CD14-positive monocyte (primary cell): ENCODE results near the gene PLCE1. TPM values are rescaled to one million over a fixed set of nuclear protein-coding genes. Genes with fewer than 3 reads are reported as not detected.

Experiments used
- DNase-seq, 3 donors: peaks; one replicate each; pipeline ENCODE4 v3.0.0-alpha.2; 2011 to 2022
- H2AFZ ChIP-seq: 2 replicates; pipeline ENCODE4 v1.6.0; 2012; ENCODE audit warnings: mild to moderate bottlenecking, low read depth, low read length, inconsistent platforms; ENCODE audit not compliant: insufficient read depth, poor library complexity, severe bottlenecking
- H3K27ac ChIP-seq, 2 donors: 1 replicate in 1 of 2; 2 replicates in 1 of 2; pipeline ENCODE4 v1.5.1; 2012 to 2013; ENCODE audit warnings: low read length in 2 of 2, control low read depth in 1 of 2, inconsistent platforms in 1 of 2, low read depth in 1 of 2, mild to moderate bottlenecking in 1 of 2
- H3K27me3 ChIP-seq, 2 donors: one replicate each; pipeline versions ENCODE4 v1.6.0 to v1.6.1; 2011 to 2013; ENCODE audit warnings: low read length in 2 of 2; ENCODE audit not compliant: control insufficient read depth in 2 of 2, insufficient read depth in 2 of 2
- H3K36me3 ChIP-seq, 2 donors: replicated peaks in 1 of 2; 1 replicate in 1 of 2; 2 replicates in 1 of 2; pipeline versions ENCODE4 v1.5.1 to v1.6.1; 2012 to 2013; ENCODE audit warnings: low read length in 2 of 2, control low read depth in 1 of 2, inconsistent platforms in 1 of 2, mild to moderate bottlenecking in 1 of 2; ENCODE audit not compliant: insufficient read depth in 2 of 2, control insufficient read depth in 1 of 2
- H3K4me1 ChIP-seq, 2 donors: 1 replicate in 1 of 2; 2 replicates in 1 of 2; pipeline versions ENCODE4 v1.5.1 to v1.6.1; 2012 to 2013; ENCODE audit warnings: low read length in 2 of 2, control low read depth in 1 of 2, inconsistent platforms in 1 of 2, mild to moderate bottlenecking in 1 of 2, moderate library complexity in 1 of 2; ENCODE audit not compliant: insufficient read depth in 2 of 2, control insufficient read depth in 1 of 2
- H3K4me2 ChIP-seq: replicated peaks from 2 replicates; pipeline ENCODE3; 2012; ENCODE audit warnings: low read length, moderate library complexity, mild to moderate bottlenecking; ENCODE audit not compliant: poor library complexity, severe bottlenecking; ENCODE audit errors: extremely low read depth
- H3K4me3 ChIP-seq, 3 experiments: fragments of 200-600 bp in 1 of 3; sonication (generic) in 1 of 3; replicated peaks in 1 of 3; 1 replicate in 2 of 3; 2 replicates in 1 of 3; pipeline ENCODE4 v1.5.1; 2011 to 2013; ENCODE audit warnings: low read length in 3 of 3, mild to moderate bottlenecking in 3 of 3, control low read depth in 2 of 3, low read depth in 2 of 3, inconsistent platforms in 1 of 3, moderate library complexity in 1 of 3
- H3K79me2 ChIP-seq: 2 replicates; pipeline ENCODE4 v1.6.0; 2012; ENCODE audit warnings: mild to moderate bottlenecking, control low read depth, inconsistent platforms, low read length, moderate library complexity; ENCODE audit not compliant: insufficient read depth
- H3K9ac ChIP-seq: 2 replicates; pipeline ENCODE4 v1.6.0; 2017; ENCODE audit warnings: low read length, mild to moderate bottlenecking; ENCODE audit not compliant: insufficient read depth, poor library complexity, severe bottlenecking
- H3K9me3 ChIP-seq, 2 donors: replicated peaks in 1 of 2; 1 replicate in 1 of 2; 2 replicates in 1 of 2; pipeline versions ENCODE4 v1.5.1 to v1.6.1; 2012 to 2013; ENCODE audit warnings: low read length in 2 of 2, control low read depth in 1 of 2; ENCODE audit not compliant: control insufficient read depth in 1 of 2, insufficient read depth in 1 of 2
- H4K20me1 ChIP-seq: 2 replicates; pipeline ENCODE4 v1.6.0; 2012; ENCODE audit warnings: mild to moderate bottlenecking, low read length, control low read depth, moderate library complexity; ENCODE audit not compliant: insufficient read depth
- H3K27ac Mint-ChIP-seq, 7 donors: one replicate each; pipeline ENCODE4 v1.8.0; 2020; ENCODE audit warnings: mild to moderate bottlenecking in 7 of 7, mixed read lengths in 7 of 7, moderate library complexity in 6 of 7, inconsistent platforms in 2 of 7
- H3K27me3 Mint-ChIP-seq, 3 donors: one replicate each; pipeline ENCODE4 v1.8.0; 2021 to 2022; ENCODE audit warnings: low read depth in 3 of 3, mild to moderate bottlenecking in 3 of 3, mixed read lengths in 3 of 3, moderate library complexity in 3 of 3, inconsistent platforms in 1 of 3
- H3K36me3 Mint-ChIP-seq, 2 donors: one replicate each; pipeline ENCODE4 v1.8.0; 2020; ENCODE audit warnings: mixed read lengths in 2 of 2, inconsistent platforms in 1 of 2, mild to moderate bottlenecking in 1 of 2
- H3K4me1 Mint-ChIP-seq: one replicate; pipeline ENCODE4 v1.8.0; 2020; ENCODE audit warnings: mild to moderate bottlenecking, mixed read lengths
- H3K4me3 Mint-ChIP-seq, 2 donors: one replicate each; pipeline ENCODE4 v1.8.0; 2020; ENCODE audit warnings: mild to moderate bottlenecking in 2 of 2, mixed read lengths in 2 of 2, moderate library complexity in 1 of 2
- H3K9me3 Mint-ChIP-seq, 7 donors: one replicate each; pipeline ENCODE4 v1.8.0; 2020 to 2022; ENCODE audit warnings: mixed read lengths in 7 of 7, mild to moderate bottlenecking in 6 of 7, moderate library complexity in 6 of 7, inconsistent platforms in 2 of 7
- WGBS: methylation state at CpG from one replicate; pipeline ENCODE4 v1.1.5; 2013; ENCODE audit warnings: missing lambda C conversion rate; ENCODE audit not compliant: insufficient coverage; 5-methylcytosine and 5-hydroxymethylcytosine counted together
- intact Hi-C, 2 donors: fragments of 100-400 bp; cut with micrococcal nuclease; formaldehyde crosslinking; loops; one replicate each; pipeline versions ENCODE4 v1.15.0 to v1.15.1; 2023
- polyA plus RNA-seq, 3 donors: library from polyadenylated mRNA; depleted of rRNA in 1 of 3; unstranded in 2 of 3; stranded (reverse) in 1 of 3; fragments of 300-500 nt in 2 of 3; fragments of >200 nt in 1 of 3; fragmentation: Illumina TruSeq in 2 of 3; gene quantifications; 1 replicate in 2 of 3; 2 replicates in 1 of 3; pipeline ENCODE4 v1.2.3, GENCODE V29; 2012 to 2021
- TF ChIP-seq, protein P1 (sequence below): fragments of 200-600 bp; IDR thresholded peaks from one replicate; pipeline ENCODE4 v1.8.0; 2022; ENCODE audit warnings: antibody characterized with exemption, mild to moderate bottlenecking

PLCE1 gene
- polyA plus RNA-seq, 3 donors, result 0.02 TPM; not detected in 1

DNA sequence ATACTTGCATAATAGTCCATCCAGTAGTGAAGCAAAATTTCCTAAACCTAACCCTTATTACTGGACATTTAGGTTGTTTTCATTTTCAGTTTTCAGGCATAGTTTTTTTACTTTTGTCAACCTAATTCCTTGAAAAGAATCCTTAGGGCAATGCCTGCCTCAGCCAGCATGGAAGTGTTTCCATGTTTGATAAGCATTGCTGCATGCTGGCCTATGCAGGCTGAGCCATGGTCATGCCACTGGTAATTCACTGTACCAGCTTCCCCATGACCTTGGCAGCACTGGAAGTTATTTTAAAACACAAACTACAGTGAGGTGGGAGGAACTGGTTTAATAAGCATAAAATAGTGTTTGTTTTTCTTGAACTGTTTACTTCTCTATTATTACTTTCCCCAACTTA, 27.8 kb upstream of the PLCE1 start:
- Histone ChIP-seq H4K20me1 (no peaks in the 10 kb centered on the region), H3K9me3 (peaks cover 0 to 4% of the 10 kb centered on the region in 2 donors), H3K27ac (no peak overlapping the region), H3K79me2 (no peaks in the 10 kb centered on the region), H3K9ac (no peak overlapping the region), H2AFZ (no peak overlapping the region), H3K27me3 (no peaks in the 10 kb centered on the region), H3K4me3 (no peak overlapping the region), H3K4me2 (no peak overlapping the region), H3K36me3 (no peaks in the 10 kb centered on the region), H3K4me1 (no peaks in the 10 kb centered on the region)
- no peaks in the 10 kb centered on the region for H3K36me3 Mint-ChIP-seq
- no peaks in the 10 kb centered on the region for H3K27me3 Mint-ChIP-seq
- H3K9me3 Mint-ChIP-seq, result peaks cover 0 to 18% (median 14%) of the 10 kb centered on the region in 7 donors
- H3K4me3 Mint-ChIP-seq, result no peak overlapping the region
- intact Hi-C loops, result no loop called here
- no peaks in the 10 kb centered on the region for H3K4me1 Mint-ChIP-seq
- no peak for DNase-seq
- TF ChIP-seq, protein P1, sequence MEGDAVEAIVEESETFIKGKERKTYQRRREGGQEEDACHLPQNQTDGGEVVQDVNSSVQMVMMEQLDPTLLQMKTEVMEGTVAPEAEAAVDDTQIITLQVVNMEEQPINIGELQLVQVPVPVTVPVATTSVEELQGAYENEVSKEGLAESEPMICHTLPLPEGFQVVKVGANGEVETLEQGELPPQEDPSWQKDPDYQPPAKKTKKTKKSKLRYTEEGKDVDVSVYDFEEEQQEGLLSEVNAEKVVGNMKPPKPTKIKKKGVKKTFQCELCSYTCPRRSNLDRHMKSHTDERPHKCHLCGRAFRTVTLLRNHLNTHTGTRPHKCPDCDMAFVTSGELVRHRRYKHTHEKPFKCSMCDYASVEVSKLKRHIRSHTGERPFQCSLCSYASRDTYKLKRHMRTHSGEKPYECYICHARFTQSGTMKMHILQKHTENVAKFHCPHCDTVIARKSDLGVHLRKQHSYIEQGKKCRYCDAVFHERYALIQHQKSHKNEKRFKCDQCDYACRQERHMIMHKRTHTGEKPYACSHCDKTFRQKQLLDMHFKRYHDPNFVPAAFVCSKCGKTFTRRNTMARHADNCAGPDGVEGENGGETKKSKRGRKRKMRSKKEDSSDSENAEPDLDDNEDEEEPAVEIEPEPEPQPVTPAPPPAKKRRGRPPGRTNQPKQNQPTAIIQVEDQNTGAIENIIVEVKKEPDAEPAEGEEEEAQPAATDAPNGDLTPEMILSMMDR, result no peak
- no peak overlapping the region for H3K27ac Mint-ChIP-seq

- Mint-ChIP-seq H3K36me3 (no peaks in the 10 kb centered on the region), H3K4me1 (no peaks in the 10 kb centered on the region), H3K9me3 (peaks cover 0 to 18% (median 13%) of the 10 kb centered on the region in 7 donors), H3K27ac (no peak overlapping the region), H3K4me3 (no peak overlapping the region), H3K27me3 (no peaks in the 10 kb centered on the region)
- DNase-seq, result no peak
- H3K9me3 ChIP-seq, result peaks cover 0 to 4% of the 10 kb centered on the region in 2 donors
- no peak overlapping the region for H3K4me2 ChIP-seq
- no peaks in the 10 kb centered on the region for H3K27me3 ChIP-seq
- H3K4me3 ChIP-seq, result no peak overlapping the region
- intact Hi-C loops, result no loop called here
- H3K79me2 ChIP-seq, result no peaks in the 10 kb centered on the region
- no peak overlapping the region for H3K27ac ChIP-seq
- no CpG with 5 or more reads among the region's 2 CpGs for WGBS
- H3K36me3 ChIP-seq, result no peaks in the 10 kb centered on the region
- H2AFZ ChIP-seq, result no peak overlapping the region
- no peak overlapping the region for H3K9ac ChIP-seq
- H4K20me1 ChIP-seq, result no peaks in the 10 kb centered on the region
- TF ChIP-seq, protein P1, result no peak
- no peaks in the 10 kb centered on the region for H3K4me1 ChIP-seq
These were observed 26.0 kb upstream of the PLCE1 start for GRCh38 chr10:93967756-93968155.
